Choroid plexus epithelial cell (primary cell): ENCODE results near the gene SNRK.
A peak's percentile ranks its signal among the peaks of the same experiment; 100 is the strongest.

Experiments
- DNase-seq: peaks from one replicate; pipeline ENCODE4 v3.0.0-alpha.2; 2010; ENCODE audit warnings: low read depth
- H3K4me3 ChIP-seq: 2 replicates; pipeline ENCODE4 v1.5.1; 2011; ENCODE audit warnings: low read depth, mild to moderate bottlenecking, control low read depth, low read length, moderate library complexity
- TF ChIP-seq, protein P1 (sequence below): conservative IDR thresholded peaks from 2 replicates; pipeline ENCODE4 v1.5.1; 2011; ENCODE audit warnings: low read depth, mild to moderate bottlenecking, control low read depth, inconsistent platforms, low read length, moderate library complexity

SNRK gene

DNA sequence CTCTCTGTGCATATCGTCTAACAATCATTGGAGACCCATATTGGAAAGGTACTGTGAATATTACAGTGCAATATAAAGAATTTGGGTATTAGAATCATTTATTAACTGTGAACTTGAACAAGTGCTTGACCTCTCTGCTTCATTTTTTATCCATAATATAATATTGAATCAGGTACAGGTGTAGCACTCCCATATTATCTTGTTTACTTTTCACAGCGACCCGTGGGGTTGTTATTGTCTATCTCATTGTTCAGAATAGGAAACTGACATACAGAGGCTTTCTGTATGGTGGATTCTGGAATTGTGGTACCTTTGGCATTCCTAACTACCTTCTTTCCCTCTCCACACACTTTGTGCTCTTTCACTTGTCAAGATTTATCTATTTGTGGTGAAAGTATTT is 17.8 kb downstream of the SNRK start:
- H3K4me3 ChIP-seq, result no peak overlapping the region
- no peak for DNase-seq
- TF ChIP-seq, protein P1, sequence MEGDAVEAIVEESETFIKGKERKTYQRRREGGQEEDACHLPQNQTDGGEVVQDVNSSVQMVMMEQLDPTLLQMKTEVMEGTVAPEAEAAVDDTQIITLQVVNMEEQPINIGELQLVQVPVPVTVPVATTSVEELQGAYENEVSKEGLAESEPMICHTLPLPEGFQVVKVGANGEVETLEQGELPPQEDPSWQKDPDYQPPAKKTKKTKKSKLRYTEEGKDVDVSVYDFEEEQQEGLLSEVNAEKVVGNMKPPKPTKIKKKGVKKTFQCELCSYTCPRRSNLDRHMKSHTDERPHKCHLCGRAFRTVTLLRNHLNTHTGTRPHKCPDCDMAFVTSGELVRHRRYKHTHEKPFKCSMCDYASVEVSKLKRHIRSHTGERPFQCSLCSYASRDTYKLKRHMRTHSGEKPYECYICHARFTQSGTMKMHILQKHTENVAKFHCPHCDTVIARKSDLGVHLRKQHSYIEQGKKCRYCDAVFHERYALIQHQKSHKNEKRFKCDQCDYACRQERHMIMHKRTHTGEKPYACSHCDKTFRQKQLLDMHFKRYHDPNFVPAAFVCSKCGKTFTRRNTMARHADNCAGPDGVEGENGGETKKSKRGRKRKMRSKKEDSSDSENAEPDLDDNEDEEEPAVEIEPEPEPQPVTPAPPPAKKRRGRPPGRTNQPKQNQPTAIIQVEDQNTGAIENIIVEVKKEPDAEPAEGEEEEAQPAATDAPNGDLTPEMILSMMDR, result no peak

DNA sequence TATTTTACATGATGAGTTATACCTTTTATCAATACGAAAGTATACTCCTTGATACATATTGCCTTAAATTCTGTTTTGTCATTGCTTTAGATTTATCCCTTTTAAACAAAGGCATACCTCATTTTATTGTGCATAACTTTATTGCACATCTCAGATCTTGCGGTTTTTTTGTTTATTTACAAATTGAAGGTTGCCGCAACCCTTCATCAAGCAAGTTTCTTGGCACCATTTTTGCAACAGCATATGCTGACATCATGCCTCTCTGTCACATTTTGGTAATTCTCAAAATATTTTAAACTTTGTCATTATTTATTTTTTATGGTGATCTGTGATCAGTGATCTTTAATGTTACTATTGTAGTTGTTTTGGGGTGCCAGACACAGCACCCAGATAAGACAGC is 20.9 kb downstream of the SNRK start:
- no peak overlapping the region for H3K4me3 ChIP-seq
- TF ChIP-seq, protein P1, result no peak
- DNase-seq, result peak; percentile 36

DNA sequence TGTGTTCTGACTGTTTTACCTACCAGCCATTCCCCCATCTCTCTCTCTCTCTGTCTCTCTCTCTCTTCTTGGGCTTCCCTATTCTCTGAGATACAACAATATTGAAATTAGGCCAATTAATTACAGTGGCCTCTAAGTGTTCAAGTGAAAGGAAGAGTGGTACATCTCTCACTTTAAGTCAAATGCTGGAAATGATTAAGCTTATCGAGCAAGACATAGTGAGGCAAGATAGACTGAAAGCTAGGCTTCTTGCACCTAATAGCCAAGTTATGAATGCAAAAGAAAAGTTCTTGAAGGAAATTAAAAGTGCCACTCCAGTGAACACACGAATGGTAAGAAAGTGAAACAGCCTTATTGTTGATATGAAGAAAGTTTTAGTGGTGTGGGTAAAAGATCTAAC is 21.3 kb downstream of the SNRK start:
- TF ChIP-seq, protein P1, result no peak
- H3K4me3 ChIP-seq, result no peak overlapping the region
- no peak for DNase-seq

DNA sequence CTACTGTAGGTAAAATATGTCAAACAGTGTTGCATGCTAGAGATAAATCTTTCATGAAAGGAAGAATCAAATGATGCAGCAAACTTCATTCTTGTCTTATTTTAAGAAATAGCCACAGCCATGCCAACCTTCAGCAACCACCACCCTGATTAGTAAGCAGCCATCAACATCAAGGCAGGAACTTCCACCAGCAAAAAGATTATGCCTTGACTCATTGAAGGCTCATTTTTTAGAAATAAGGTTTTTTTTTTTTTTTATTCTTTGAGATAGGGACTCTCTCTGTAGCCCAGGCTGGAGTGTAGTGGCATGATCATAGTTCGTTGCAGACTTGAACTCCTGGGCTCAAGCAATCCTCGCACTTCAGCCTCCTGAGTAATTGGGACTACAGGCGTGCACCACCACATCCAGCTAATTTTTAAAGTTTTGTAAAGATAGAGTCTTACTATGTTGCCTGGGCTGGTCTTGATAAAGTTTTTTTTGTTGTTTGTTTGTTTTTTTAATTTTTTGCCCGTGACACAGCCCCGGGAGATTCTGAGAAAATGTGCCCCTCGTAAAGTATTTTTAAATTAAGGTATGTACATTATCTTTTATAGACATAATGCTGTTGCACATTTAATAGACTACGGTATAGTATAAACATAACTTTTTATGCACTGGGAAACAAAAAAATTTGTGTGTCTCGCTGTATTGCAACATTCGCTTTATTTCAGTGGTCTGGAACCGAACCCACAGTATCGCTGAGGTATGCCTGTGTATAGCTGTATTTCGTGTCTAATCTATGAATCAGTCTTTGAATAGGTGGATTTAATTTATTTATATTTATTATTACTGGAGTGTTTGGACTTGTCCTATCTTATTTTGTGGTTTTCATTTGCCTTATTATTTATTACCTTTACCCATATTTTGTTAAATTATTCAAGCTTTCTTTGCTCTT is 23.3 kb downstream of the SNRK start:
- H3K4me3 ChIP-seq, result no peak overlapping the region
- peak; percentile 36 for DNase-seq
- TF ChIP-seq, protein P1, result no peak

DNA sequence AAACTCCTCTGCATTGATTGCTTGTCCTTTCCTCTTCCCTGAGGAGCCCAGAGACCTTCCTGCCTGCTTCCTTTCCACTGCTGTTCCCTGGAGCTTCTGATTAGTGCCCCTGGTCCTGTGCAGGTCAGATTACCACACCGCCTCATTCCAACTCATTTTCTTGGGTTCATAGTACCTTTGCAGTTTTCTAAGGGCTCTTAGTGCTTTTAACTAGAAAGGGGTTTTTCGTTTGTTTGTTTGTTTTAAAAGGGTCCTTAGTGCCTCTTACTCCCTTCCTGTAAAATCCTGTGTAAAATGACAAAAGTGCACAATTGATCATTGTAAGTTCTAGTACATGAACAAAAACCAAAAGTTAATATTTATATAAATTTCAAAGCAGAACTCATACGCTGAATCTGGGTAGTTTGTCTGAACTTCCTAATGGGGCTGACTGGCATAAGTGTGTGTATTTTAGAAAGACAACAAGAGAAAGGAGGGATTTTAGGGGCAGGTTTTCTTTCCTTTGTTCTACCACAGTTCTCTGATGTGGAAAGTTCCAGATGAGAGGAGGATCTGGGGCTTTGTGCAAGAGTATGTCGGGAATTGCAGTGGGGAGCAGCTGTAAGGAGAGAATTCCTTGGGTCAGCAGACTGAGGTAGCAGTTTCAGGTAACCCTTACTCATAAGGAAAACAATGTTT is 30.6 kb downstream of the SNRK start:
- no peak overlapping the region for H3K4me3 ChIP-seq
- TF ChIP-seq, protein P1, result no peak
- DNase-seq, result peak; percentile 39

DNA sequence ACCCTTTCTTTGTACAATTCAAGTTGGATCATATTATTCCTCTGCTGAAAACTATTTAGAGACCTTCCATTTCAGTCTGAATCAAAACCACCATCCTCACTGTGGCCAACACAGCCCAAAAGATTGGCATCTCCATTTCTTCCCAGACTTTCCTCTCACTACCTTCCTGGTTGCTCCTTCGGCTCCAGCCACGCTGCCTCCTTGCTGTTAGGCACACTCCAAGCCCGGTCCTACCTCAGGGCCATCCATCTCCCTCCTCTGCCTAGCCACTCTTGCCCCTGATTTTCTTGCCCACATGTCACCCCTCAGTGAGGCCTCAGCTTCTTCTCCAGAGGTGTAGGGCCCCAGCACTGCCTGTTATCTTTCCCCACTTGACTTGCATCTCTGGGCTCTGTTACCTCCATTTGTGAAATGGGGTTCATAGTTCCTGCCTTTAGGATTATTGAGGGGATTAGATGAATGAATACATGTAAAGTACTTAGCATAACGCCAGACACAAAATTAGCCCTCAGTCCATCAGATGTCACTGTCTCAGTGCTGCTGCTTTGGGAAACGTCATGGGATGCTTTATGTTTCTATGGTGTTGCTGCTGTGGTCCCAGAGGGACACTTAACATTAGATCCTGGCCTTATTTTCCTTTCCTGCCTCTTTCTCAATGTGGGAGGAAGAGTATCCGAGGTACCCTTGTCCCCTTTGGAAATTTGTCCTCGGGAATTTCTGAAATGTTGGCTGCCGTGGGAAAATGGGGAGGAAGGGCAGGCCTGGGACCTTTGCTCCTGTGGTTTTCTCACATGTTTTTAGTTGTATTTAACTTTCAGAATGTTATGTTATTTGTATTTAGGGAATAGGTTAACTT is 31.3 kb downstream of the SNRK start:
- DNase-seq, result peak; percentile 43
- TF ChIP-seq, protein P1, result no peak
- no peak overlapping the region for H3K4me3 ChIP-seq
